ENCODE measurements around the gene TRAPPC14.

GRCh38 chr7:100127866-100128636, 30.5 kb downstream of the TRAPPC14 start:
- TF ChIP-seq POLR2A (IDR thresholded peaks at IDR 0.05): no peak
- TF ChIP-seq, protein P1, sequence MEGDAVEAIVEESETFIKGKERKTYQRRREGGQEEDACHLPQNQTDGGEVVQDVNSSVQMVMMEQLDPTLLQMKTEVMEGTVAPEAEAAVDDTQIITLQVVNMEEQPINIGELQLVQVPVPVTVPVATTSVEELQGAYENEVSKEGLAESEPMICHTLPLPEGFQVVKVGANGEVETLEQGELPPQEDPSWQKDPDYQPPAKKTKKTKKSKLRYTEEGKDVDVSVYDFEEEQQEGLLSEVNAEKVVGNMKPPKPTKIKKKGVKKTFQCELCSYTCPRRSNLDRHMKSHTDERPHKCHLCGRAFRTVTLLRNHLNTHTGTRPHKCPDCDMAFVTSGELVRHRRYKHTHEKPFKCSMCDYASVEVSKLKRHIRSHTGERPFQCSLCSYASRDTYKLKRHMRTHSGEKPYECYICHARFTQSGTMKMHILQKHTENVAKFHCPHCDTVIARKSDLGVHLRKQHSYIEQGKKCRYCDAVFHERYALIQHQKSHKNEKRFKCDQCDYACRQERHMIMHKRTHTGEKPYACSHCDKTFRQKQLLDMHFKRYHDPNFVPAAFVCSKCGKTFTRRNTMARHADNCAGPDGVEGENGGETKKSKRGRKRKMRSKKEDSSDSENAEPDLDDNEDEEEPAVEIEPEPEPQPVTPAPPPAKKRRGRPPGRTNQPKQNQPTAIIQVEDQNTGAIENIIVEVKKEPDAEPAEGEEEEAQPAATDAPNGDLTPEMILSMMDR (IDR thresholded peaks at IDR 0.05): no peak

Measured in thyroid gland (tissue), 4 donors.